Superior temporal gyrus (tissue), 1 donor: Measurements from ENCODE around the gene MSANTD7.
A peak's percentile ranks its signal among the peaks of the same experiment; 100 is the strongest.
"Not testable (repeated sequence)": the region's sequence is repeated elsewhere in the genome, so short reads cannot be mapped to it uniquely, and the experiment has no call there.

ENCODE experiments used
- DNase-seq: peaks from one replicate; pipeline ENCODE4 v3.0.0-alpha.2; 2016; ENCODE audit errors: extremely low spot score

MSANTD7 gene

GRCh38 chr10:14837003-14837756 is 926 bp upstream of the MSANTD7 start:
- peak; percentile 69 for DNase-seq

DNA sequence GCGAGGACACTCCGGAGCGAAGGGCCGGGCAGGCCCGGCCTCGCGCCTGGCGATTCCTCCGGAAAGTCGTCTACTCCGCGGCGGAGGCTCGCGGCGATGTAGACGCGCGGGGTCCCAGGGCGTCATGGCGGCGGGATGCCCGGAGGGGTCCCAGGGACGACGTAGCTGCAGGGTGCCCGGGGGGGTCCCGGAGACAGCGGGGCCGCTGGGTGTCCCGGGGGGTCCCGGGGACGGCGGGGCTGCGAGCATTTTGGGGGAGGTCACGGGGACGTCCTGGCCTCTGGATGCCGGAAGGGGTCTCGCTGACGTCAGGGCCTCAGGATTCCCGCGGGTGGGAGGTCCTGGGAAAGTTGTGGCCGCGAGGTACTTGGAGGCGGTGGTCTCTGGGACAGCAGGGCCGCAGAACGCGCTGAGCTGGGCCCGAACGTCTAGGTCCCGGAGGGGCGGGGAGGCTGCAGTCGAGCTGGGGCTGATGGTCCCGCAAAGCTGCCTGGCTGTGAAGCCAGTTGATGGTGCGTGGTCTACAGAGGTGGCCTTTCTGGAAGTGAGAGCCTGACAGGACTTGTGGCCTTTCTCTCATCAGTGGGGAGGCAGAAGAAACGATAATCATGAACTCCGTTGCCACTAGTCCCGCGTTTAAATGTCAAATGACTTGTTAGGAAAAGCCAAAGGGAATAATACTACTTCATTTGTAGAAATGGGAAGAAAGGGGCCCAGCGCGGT is 637 bp downstream of the MSANTD7 start:
- no peak for DNase-seq

DNA sequence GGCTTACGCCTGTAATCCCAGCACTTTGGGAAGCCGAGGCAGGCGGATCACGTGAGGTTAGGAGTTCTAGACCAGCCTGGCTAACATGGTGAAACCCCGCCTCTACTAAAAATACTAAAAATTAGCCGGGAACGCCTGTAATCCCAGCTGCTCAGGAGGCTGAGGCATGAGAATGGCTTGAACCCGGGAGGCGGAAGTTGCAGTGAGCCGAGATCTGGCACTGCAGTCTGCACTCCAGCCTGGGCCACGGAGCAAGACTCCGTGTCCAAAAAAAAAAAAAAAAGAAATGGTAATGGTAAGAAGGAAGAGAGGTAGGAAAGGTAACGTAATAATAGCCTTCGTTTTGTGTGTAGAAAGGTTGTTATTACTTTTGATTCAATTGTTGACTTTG is 1.2 kb downstream of the MSANTD7 start:
- no peak for DNase-seq

DNA sequence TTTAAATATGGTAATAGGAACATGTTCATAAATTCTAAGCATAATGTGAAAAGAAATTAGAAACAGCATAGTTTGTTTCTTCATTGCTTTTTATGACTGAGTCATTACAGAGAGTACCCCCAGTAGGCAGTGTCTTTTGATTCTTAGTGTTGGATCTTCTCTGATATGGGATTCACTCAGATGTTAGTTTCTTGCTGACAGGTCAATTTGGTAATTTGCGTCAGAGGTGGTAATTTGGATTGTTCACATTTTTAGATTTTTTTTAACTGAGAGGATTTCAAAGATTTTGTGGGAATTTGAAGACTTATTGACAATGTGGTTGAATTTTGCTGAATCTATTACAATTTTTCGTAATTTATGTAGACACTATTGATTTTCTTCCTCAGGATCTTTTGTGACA is 2.1 kb downstream of the MSANTD7 start:
- no peak for DNase-seq

GRCh38 chr10:14843327-14843988 is 5.4 kb downstream of the MSANTD7 start:
- no peak for DNase-seq

GRCh38 chr10:14844948-14845347 is 6.8 kb downstream of the MSANTD7 start:
- DNase-seq, result no peak

- DNase-seq, result no peak
Observed at GRCh38 chr10:14852236-14852635, 14.1 kb downstream of the MSANTD7 start.

DNA sequence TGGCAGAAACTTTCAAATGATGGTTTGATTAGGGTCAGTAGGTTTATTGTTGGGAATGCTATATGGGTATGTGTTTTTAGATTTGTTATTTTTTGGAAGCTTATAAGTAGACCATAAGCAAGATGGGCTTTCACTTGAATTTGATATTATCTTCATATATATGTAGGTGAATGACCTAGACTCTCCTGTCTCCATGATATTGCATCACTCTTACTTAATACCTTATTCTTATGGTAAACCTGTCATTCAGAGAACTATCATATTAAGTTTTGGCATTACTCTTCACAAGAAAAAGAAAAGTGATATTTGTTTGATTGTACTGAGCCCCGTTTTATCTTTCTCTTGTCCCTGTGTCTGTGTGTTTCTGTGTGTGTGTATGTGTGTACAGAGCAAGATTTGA is 17.3 kb downstream of the MSANTD7 start:
- DNase-seq, result no peak

DNA sequence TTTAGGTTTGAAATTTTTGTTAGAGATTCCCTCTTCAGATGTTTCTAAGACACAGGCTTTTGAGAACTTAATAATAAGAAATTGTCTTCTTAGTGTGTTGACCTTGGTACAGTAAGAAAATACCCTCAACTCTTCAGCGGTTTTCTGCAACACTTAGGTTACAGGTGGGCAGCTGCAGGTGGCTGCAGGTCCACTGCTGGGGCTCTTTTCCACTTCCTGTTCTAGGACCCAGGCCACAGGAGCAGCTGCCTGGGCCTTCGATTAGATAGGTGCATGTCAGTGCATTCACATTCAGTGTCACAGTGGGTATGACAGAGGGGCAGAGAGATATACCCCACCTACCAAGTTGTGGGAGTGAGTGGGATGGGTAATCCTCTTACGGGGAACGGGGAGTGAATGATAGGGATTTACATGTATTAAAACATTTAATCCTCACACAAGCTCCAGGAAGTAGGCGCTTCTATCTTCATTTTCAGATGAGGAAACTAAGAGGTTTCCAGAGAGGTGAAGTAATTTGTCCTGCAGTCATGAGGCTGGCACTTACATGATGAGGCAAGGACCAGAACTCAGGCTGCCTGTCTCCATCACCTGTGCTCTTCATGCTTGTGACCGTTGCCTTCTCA is 20.3 kb downstream of the MSANTD7 start:
- DNase-seq, result no peak

GRCh38 chr10:14859043-14859442 is 20.9 kb downstream of the MSANTD7 start:
- DNase-seq, result no peak

- no peak for DNase-seq
Observed at GRCh38 chr10:14859775-14860174, 21.7 kb downstream of the MSANTD7 start.

DNA sequence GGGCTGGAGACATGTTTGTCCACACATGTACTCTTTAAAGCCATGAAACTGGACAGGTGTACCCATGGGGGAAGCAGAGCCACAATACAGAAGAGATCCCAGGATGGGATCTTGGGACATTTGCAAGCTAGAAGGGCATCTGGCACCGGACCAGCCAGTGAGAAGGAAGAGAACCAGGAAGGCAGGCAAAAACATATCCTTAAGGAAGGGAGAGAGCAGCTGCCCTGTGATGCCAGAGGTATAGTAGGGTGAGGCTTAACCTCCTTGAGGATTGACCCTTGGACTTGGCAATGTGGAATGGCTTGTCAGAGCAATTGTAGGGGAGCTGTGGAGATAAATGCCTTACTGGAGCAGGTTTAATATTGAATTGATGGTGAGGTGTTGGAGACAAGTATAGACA is 22.7 kb downstream of the MSANTD7 start:
- no peak for DNase-seq

- not testable (repeated sequence) for DNase-seq
Observed at GRCh38 chr10:14864466-14864865, 26.4 kb downstream of the MSANTD7 start.

DNA sequence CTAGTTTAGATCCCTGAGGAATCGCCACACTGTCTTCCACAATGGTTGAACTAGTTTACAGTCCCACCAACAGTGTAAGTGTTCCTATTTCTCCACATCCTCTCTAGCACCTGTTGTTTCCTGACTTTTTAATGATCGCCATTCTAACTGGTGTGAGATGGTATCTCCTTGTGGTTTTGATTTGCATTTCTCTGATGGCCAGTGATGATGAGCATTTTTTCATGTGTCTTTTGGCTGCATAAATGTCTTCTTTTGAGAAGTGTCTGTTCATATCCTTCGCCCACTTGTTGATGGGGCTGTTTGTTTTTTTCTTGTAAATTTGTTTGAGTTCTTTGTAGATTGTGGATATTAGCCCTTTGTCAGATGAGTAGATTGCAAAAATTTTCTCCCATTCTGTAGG is 26.8 kb downstream of the MSANTD7 start:
- DNase-seq, result not testable (repeated sequence)

- DNase-seq, result no peak
Observed at GRCh38 chr10:14873090-14873760, 35.1 kb downstream of the MSANTD7 start.

GRCh38 chr10:14875941-14876340 is 37.8 kb downstream of the MSANTD7 start:
- DNase-seq, result no peak

DNA sequence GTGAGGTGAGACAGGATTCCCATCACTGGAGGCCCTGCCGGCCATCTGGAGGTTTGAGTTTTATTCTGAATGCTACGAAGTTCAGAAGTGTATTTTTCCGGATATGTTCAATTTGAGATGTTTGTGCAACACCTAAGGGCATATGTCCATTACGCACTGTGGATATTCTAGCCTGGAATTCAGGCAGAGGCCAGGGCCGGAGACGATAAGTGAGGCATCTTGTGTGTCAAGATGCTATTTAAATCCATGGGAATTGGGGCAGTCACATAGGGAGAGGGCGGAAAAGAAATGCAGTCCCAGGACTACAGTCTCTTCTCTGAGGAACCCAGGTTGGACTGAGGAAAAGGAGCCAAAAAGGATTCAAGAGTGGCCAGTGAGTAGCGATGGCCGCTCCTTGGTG is 38.7 kb downstream of the MSANTD7 start:
- no peak for DNase-seq

DNA sequence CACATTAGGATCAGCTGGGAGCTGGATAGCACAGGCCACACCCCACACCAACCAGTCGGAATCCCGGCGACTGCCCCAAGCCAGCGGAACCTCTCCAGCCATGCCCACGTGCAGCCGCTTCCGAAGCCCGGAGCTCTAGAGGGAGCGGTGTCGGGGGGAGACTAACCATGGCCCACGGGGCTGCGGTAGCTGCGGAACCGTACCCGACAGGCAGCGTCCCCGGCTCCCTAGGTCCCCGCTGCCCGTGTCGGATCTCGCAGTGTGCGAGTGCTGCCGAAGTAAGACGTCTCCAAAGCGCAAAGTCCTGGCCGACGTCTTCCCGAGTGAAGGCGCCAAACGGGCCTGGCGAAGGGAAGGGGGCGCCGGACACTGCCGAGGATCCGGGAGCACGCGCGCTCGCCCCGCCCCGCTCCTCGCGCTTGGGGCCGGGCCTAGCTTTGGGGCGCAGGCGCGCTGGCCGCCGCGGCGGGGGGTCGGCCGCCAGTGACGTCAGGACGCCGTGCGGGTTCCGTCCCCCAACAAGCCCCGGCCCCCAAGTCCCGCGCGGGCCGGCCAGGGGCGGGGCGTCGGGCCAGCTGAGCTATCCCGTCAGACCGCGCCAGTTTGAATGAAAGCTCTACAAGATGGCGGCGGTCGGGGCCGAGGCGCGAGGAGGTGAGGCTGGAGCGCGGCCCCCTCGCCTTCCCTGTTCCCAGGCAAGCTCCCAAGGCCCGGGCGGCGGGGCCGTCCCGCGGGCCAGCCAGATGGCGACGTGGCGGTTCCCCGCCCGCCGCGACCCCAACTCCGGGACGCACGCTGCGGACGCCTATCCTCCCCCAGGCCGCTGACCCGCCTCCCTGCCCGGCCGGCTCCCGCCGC is 40.4 kb downstream of the MSANTD7 start, which contains the start of gene SUV39H2:
Gene SUV39H2 (plus strand): TSS at position 601 of the 858 bp plus-strand sequence. CDS start 23 bp downstream, at position 624.
- peak; percentile 88 for DNase-seq

DNA sequence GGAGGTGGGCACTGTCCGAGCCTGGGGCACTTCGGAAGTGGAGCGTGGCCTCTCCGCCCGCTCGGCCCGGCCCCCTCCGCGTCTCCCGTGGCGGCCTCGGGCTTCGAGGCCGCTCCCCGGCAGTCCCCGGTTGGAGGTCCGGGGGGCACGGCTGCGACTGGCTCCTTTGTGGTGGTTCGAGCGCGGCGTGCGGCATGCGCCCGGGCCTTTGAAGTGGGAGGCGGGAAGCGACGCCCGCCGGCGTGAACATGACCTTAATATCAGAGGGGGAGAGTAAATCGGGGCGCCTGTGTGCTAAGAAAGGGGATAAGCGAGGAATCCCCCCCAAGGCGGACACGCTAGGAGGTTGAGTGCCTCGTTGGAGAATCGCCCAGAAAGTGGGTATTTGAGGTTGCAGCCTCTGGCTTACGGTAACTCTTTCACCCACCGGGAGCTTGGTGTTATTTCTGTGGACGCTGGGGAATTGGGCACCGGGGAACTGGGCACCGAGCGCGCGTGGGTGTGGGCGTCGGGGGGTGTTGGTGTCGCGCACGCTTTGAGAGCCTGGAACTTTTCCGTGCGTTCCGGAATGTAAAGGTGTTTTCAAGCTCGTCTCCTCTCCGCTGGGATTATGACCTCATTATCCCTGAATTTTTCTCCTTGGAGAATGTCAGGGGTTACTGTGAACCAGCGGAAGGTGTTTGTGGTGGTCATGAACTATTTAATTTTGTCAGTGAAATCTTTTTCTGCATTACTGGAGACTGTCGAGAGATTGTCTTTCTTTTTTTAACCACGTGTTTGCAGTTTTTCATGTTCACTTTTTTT is 41.2 kb downstream of the MSANTD7 start:
- no peak for DNase-seq

DNA sequence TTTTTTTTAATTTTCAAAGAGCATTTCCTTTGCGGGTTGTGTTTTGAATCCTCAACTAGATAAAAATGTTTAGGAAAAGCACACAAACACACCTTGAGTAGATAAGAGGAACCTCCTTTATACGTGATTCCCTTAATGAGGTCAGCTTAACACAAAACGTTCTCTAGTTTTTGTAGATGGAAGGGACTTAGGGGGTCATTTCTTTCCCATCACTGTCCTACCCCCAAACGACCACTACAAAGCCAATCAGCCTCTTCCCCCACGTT is 41.8 kb downstream of the MSANTD7 start:
- DNase-seq, result no peak
